ENCODE measurements around the gene HSPA1A. TPM values are rescaled to one million over a fixed set of nuclear protein-coding genes. Genes with fewer than 3 reads are reported as not detected.
A peak's percentile ranks its signal among the peaks of the same experiment; 100 is the strongest.

HSPA1A gene
- total RNA-seq, result 67.4 and 81.8 TPM in 2 replicates

DNA sequence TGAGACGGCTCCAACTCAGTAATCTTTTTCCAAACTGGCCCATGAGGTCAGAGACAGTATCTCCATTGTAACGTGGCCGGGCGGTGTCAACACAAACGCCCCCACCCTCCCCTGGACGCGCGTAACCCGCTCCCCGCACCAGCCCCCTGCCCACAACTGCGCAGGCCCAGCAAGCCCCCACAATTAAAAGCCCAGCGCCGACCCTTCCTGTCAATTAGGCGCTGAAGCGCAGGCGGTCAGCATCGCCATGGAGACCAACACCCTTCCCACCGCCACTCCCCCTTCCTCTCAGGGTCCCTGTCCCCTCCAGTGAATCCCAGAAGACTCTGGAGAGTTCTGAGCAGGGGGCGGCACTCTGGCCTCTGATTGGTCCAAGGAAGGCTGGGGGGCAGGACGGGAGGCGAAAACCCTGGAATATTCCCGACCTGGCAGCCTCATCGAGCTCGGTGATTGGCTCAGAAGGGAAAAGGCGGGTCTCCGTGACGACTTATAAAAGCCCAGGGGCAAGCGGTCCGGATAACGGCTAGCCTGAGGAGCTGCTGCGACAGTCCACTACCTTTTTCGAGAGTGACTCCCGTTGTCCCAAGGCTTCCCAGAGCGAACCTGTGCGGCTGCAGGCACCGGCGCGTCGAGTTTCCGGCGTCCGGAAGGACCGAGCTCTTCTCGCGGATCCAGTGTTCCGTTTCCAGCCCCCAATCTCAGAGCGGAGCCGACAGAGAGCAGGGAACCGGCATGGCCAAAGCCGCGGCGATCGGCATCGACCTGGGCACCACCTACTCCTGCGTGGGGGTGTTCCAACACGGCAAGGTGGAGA lies at the start of gene HSPA1A, which contains the start of gene HSPA1L:
HSPA1A (plus strand) TSS at position 519 of the 814 bp plus-strand sequence; CDS start at position 733, 214 bp downstream.
HSPA1L (minus strand) TSS at position 259 of the 814 bp plus-strand sequence. CDS start 3,311 bp downstream, outside the sequence.
- DNase-seq (ENCODE audit: low read depth in 2 of 2), result peak; percentile 91 to 97

DNA sequence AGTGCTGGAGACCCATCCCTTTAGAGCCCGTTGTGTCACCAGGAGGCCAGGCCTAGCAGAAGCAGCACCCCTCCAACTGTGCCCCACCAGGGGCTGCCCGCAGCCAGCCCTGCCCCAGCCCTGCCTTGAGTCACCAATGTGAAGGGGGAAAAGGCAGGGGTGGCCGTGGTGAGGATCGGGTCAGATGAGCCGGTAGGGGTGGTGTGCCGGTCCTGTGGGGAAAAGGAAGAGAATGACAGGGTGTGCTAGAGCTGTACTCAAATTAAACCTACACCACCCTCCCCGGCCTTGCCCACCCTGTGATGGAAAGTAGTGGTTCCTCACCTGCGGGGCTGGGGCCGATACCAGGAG lies 49.8 kb upstream of the HSPA1A start:
- no peak for DNase-seq (ENCODE audit: low read depth in 2 of 2)

DNA sequence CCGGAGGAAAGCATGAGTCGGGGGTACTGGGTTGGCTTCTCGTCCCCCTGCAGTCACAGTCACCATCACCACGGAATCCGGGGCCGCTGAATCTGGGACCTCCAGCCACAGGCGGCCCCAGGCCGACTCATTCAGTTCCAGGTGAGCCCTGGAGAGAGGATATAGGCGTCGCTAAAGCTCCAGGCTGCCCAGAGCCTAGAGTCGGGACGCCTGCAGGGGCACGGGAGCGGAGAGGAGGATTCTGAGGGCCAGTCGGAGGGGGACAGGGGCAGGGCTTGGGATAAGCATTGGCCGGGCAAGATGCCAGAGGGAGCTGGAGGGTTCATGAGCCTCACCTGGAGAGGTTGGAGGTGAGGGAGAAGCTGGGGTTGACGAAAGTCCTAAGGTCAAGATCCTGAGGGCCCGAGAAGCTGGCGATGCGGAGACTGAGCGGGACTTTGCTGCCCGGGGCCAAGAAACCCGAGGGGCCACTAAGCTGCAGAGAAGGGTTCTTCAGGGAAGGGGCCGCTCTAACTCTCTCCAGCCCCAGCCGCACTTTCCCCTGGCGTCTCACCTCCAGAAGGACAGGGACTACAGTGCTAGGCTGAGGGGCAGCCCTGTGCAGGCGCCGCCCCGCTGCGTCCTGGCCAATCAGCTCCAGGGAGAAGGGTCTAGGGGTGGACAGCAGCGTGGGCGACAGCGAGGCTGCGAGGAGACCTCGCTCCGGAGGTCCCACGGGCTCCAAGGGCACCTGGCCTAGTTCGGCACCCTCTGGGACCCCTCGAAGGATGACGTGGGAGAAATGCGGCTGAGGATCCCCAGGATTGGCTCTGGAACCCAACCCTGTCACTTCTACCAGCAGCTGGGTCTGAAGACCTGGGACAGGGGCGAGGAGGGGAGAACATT lies 49.2 kb upstream of the HSPA1A start:
- peak in 1 of 2 donors; percentile 45 for DNase-seq (ENCODE audit: low read depth in 2 of 2)

DNA sequence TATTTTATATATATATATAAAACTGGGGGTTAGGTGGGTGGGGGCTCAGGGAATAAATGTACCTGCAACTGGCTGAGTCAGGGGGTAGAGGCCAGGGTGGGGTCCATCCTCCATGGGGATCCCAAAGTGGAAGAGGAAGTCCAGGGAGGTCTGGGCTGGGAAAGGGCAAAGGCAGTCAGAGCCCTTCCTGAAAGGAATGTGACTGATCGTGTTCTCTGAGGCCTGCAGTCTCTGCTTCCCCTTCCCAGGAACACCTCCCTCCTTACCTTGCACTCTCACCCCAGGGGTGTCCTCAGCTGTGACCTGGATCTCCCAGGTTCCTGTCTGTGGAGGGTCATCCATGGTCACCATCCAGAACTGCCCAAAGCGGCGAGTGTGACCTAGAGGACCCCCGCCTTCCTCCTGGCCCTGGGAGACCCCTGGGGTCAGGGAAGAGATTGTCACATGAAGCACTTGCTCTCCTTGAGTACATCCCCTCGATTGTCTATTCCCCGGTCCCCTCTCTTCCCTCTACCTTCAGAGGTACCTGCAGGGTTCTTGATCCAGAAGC lies 48.2 kb upstream of the HSPA1A start:
- DNase-seq (ENCODE audit: low read depth in 2 of 2), result no peak

DNA sequence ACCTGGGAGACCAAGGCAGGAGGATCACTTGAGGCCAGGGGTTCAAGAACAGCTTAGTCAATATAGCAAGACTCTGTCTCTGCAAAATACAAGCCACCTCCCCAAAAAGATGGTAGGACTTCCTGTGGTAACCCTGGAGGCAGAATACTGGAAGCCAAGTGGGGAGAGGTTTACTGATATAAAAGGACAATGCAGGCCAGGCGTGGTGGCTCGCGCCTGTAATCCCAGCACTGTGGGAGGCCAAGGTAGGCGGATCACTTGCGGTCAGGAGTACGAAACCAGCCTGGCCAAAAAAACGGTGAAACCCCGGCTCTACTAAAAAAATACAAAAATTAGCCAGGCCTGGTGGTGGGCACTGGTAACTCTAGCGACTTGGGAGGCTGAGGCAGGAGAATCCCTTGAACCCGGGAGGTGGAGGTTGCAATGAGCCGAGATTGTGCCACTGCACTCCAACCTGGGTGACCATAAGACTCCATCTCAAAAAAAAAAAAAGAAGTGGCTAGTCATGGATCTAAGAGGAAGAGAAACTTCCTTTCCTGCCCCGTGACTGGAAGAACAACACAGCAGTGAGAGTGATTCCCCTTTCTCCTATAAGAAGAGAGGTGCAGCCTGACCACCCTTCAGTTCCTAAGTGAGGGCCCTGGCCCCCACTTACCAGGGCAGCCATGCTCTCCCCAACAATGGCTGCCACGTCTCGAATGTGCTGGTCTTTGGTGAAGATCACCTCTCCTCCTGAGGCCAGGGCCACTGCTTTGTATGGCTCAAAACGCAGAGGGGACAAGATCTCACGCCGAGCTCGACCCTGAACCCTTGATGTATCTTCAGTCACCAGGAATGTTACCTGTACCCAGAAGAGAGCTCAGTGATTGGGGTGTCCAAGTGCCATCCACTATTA lies 46.7 kb upstream of the HSPA1A start:
- peak in 1 of 2 donors; percentile 30 for DNase-seq (ENCODE audit: low read depth in 2 of 2)

DNA sequence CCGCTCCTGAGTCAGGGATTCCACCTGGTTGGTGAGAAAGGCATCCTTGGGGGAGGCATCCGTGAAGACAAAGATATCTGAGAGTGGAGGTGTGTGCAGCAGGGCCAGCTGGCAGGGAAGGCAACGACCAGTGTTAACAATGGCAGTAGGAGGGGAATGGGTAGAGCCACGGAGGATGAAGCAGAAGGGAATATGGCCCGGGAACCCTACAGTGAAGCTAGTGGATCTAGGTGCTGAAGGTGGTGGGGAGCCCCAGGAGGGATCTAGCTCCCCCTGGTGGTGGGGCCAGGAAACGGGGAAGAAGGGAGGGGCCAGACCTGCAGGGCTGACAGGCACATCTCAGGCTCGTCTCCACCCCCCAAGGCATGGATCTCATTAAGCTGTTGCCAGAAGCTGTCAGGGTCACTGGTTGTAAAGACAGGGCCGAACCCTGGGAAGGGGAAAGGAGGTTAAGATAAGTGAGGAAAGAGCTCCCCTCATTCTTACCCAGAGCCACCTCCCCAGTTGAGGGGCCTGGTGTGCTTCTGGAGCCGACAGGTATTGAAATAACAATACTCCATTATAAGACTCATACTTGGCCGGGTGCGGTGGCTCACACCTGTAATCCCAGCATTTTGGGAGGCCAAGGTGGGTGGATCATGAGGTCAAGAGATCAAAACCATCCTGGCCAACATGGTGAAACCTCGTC lies 45.5 kb upstream of the HSPA1A start:
- peak; percentile 39 to 67 for DNase-seq (ENCODE audit: low read depth in 2 of 2)

DNA sequence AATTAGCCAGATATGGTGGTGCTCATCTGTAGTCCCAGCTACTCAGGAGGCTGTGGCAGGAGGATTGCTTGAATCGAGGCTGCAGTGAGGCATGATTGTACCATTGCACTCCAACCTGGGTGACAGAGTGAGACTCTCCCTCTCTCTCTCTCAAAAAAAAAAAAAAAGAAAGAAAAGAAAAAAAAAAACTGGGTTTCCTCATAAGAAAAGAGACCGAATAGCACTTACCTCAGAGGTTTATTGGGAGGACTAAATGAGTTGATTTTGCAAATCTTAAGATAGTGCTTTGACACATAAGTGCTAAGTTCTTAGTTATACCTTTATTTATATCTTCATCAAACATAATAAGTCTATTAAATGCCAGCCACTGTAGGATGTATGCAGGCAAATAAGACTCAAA lies 44.5 kb upstream of the HSPA1A start:
- no peak for DNase-seq (ENCODE audit: low read depth in 2 of 2)

DNA sequence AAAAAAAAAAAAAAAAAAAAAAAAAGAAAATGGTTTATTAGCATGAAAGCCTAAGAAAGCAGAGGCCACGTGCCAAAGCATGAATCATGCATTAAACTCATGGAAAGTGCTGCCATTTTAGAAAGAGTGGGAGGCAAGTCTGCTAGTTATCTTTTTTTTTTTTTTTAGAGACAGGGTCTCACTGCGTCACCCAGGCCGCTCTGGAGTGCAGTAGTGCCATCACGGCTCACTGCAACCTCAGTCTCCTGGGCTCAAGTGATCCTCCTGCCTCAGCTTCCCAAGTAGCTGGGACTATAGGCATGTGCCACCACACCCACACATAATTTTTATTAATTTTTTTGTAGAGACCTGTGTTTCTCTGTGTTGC lies 43.4 kb upstream of the HSPA1A start:
- no peak for DNase-seq (ENCODE audit: low read depth in 2 of 2)

DNA sequence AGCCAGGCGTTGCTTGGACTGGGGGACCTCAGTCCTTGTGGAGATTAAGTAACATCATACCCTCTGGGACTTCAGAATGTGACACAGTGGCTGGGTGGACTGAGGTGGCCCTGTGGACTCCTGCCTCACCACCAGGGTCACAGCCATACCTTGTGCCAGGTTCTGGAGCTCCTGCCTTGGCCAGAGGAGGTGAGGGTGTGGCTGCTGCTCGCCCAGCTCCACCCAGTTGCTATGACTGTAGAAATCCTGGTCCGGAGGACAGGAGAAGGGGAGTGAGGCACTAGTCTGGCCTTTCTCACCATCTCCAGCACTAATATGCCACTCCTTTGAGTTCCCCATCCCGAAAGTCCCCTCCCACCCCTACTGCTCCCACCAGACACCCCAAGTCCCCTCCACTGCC lies 40.2 kb upstream of the HSPA1A start:
- DNase-seq (ENCODE audit: low read depth in 2 of 2), result no peak

DNA sequence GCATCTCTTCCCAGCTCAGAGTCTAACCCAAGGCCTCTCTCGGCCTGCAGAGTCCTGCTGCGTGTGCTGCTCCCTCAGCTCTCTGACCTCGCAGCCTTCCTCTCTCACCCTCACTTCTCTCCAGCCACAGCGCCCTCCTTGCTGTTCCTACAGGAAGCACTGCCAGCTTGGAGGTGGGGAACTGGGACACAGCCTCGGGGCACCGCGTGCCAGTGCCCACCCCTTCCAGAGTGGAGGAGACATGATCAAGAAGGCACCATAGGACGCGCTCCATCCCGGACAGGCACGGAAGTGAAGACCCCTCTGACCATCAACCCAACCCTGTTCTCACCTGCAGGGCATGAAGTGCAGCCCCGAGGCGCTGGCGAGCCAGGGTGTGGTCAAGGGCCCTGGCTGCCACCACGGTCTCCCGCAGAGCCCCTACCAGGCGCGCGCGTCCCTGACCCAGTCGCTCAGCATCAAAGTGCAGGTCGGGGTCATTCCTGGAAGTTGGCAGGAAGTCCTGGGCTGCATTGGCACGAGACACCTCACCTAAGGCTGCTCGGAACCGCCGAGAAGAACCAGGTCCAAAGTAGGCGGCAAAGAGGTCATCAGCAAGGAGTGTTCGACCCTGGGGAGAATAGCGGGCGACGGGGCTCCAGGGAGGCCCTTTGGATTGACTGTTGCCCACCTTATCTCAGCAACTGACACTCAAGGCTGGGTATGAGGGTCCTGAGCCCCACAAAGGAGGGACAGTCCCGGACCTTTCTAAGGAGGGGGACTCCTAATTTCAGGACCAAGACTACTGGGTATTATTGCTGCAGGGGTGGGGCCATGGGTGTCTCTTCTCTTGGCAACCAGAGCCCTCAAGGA lies 39.5 kb upstream of the HSPA1A start:
- no peak for DNase-seq (ENCODE audit: low read depth in 2 of 2)

DNA sequence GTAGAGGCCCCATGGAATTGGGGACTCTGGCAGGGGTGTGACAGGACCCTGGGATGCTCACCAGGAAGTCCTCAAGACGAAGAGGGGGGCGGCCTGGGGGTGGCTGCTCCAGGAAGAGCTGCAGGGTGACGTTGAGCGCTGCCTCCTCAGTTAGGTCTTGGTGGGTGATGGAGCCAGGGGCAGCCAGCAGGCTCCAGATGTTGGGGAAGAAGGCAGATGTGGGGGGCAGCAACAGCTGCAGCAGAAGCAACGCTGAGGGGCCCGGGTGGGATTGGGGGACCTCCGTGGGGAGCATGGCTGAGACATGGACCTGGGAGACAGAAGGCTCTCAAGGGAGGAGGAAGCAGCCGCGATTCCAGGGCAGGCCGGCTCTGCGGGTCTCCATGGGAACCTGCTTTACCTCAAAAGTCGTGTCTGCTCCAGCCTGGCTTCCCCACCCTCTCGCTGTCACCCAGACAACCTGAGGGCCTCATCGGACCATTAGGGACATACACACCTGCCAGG lies 38.8 kb upstream of the HSPA1A start:
- DNase-seq (ENCODE audit: low read depth in 2 of 2), result no peak

DNA sequence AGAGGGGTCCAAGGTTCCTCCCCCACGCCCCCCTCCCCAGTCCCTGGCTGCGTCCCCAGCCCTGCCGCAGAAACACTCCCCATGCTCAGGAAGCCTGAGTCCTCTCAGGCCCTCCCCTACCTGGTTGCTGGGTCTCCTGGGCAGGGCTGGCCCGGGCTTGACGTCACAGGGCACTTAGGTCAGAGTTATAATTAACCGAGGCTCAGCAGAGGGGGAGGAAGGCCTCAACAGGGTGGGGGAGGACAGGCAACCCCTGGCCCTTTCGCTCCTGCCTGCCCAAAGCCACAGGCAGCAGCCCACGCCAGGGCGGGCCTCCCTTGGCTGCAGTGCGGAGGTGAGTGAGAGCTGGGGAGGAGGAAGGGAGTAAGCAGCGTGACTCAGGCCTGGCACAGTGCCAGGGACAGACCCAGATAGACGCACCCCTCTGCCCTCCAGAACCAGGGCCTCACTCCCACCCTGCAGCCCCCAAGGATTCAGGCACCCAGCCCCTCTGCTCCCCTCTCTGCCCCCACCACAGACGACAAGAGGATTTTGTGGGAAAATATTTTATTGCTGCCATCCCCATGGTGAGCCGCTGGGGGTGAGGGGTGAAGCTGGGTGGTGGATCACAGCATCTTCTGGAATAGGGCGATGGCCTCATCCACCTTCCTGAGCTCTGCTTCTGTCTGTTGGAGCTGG lies 38.2 kb upstream of the HSPA1A start, which contains the start of gene VWA7:
VWA7 (minus strand) TSS at position 340 of the 678 bp plus-strand sequence. CDS start 549 bp downstream, outside the sequence.
- peak in 1 of 2 donors; percentile 58 for DNase-seq (ENCODE audit: low read depth in 2 of 2)

DNA sequence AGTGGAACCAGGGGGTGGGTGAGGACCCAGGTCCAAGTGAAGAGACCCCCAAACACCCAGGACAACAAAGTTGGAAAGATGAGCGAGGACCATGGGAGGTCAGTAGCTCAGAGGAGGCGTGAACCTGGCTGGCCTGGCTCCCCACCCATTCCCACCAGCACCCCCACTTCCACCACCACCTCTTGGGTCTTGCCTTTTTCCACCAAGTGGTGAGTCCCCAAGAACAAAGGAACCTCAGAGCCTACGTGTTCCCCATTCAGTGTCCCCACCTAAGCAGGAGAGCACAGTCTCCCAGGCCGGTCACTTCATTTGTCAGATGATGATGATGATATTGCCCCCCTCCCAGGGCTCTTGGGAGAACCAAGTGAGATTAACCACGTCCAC lies 37.7 kb upstream of the HSPA1A start:
- DNase-seq (ENCODE audit: low read depth in 2 of 2), result no peak

DNA sequence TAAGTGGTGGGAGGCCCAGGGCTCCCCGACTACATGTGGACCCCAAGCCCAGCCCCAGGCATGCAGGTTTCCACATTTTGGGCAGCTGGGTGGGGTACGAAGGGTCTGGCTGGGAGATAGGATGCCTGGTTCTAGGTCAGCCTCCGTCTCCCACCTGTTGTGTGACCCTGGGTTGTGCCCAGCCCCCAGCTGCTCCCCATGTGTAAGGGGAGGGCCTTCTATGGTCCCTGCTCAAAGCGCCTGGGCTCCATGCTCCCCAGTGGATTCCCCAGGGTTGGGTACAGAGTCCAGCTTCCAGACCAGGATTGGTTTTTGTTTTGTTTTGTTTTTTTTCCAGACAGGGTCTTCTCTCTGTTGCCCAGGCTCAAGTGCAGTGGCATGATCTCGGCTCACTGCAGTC lies 37.1 kb upstream of the HSPA1A start:
- no peak for DNase-seq (ENCODE audit: low read depth in 2 of 2)

DNA sequence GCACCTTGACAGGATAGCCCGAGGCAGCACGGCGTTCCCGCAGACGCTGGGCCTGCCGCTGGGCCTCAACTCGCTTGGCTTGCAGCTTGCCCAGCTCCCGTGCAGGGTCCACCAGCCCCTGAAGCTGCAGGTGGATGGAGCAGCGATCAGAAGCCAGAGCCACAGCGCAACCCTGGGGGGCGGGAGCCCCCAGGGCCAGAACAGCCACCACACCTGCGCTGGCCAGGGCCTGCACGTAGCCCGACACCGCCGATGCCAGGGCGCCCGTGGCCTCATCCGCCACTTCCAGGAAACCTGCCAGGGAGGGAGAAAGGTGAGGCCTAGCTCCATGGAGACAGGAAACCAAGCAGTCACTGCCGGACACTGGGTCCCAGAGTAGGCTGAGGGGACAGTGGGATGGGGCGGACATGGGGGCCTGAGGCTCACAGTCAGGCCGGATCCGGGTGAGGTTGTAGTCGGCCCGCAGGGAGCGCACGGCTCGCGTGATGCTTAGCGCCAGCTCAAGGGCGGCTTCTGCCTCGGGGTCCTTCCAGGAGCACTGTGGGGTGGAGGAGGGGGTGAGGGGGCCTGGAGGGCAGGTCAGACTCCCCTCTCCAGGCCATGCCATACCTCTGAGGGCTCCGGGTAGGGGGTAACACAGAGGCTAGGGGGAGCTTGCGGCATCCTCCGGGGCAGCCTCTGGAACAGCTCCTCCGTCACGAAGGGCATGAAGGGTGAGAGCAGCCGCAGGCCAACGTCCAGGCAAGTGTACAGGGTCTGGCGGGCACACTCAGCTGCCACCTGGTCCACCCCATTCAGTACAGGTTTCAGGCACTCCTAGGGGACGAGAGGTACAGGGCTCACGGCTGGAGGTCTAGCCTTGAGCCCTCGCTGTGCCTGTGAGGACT lies 36.1 kb upstream of the HSPA1A start:
- no peak for DNase-seq (ENCODE audit: low read depth in 2 of 2)

DNA sequence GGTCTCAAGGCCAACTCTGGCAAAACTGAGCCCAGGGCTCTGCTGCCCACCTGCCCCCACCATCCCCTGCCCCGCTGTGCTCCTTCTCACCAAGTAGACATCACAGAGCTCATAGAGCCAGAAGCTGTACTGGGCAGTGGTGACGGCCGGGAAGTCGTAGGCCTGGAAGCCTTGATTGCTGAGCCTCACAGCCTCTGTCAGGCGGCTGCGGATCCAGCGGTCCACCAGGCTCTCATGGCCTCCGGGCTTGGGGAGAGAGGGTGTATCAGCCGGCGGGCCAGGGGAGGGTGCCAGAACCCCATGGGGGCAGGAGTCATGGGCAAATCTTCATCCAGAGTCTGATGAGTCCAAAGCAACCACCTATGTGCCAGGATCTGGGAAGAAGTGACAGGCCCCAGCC lies 35.4 kb upstream of the HSPA1A start:
- DNase-seq (ENCODE audit: low read depth in 2 of 2), result no peak

DNA sequence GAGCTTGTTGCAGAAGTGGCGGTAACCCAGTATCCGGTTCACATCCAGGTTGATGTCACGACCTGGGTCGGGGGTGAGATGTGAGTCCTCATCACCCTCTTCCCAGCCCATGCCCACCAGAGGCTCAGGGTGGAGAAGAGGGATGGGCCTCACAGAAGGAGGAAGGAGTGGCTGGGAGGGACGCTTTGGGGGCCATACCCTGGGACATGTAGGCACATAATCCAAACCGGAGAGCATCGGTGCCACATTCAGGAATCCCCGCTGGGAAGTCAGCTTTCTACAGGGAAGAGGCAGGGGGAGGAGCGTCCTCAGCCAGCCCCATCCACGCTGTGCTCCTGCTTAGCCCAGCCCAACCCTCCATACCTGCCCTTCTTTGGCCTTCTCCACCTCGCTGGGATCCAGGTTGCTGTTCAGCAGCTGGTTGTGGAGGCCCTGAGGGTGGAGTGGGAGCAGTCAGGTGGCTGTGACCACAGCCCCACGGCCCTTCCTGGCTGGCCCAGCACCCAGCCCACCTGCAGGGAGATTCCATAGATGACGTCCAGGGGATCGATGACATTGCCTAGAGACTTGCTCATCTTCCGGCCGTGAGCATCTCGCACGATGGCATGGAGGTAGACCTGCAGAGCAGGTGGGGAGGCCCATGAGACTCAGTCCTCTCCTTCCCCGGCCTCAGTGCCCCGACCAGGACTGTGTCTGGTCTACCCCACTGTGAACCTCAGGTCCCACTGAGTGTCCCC lies 34.7 kb upstream of the HSPA1A start:
- DNase-seq (ENCODE audit: low read depth in 2 of 2), result no peak
